Panc1 (cell line): ENCODE data around the gene BASP1.

Source experiments
- CTCF ChIP-seq: fragments of 450-650 bp; IDR thresholded peaks from 2 replicates; pipeline ENCODE4 v1.5.1; 2017; ENCODE audit warnings: mild to moderate bottlenecking
- SIN3A ChIP-seq: IDR thresholded peaks from 2 replicates; pipeline ENCODE4 v1.6.1; 2012; ENCODE audit warnings: low read depth, mild to moderate bottlenecking, low read length, moderate library complexity, borderline replicate concordance; ENCODE audit not compliant: insufficient read depth
- TF ChIP-seq, protein P1 (sequence below), 2 experiments: IDR thresholded peaks; 2 replicates each; pipeline ENCODE4 v1.6.1; 2011 to 2012; ENCODE audit warnings: low read depth in 2 of 2, control low read depth in 1 of 2, low read length in 1 of 2, mild to moderate bottlenecking in 1 of 2, moderate library complexity in 1 of 2; ENCODE audit not compliant: insufficient read depth in 1 of 2

GRCh38 chr5:17305017-17305416 is 87.6 kb downstream of the BASP1 start:
- TF ChIP-seq CTCF, result no peak
- TF ChIP-seq, protein P1, sequence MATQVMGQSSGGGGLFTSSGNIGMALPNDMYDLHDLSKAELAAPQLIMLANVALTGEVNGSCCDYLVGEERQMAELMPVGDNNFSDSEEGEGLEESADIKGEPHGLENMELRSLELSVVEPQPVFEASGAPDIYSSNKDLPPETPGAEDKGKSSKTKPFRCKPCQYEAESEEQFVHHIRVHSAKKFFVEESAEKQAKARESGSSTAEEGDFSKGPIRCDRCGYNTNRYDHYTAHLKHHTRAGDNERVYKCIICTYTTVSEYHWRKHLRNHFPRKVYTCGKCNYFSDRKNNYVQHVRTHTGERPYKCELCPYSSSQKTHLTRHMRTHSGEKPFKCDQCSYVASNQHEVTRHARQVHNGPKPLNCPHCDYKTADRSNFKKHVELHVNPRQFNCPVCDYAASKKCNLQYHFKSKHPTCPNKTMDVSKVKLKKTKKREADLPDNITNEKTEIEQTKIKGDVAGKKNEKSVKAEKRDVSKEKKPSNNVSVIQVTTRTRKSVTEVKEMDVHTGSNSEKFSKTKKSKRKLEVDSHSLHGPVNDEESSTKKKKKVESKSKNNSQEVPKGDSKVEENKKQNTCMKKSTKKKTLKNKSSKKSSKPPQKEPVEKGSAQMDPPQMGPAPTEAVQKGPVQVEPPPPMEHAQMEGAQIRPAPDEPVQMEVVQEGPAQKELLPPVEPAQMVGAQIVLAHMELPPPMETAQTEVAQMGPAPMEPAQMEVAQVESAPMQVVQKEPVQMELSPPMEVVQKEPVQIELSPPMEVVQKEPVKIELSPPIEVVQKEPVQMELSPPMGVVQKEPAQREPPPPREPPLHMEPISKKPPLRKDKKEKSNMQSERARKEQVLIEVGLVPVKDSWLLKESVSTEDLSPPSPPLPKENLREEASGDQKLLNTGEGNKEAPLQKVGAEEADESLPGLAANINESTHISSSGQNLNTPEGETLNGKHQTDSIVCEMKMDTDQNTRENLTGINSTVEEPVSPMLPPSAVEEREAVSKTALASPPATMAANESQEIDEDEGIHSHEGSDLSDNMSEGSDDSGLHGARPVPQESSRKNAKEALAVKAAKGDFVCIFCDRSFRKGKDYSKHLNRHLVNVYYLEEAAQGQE (IDR thresholded peaks at IDR 0.05; ENCODE audit: insufficient read depth in 1 of 2, low read depth in 2 of 2, low read length in 1 of 2), result no peak
- TF ChIP-seq SIN3A, result no peak
